ENCODE data around the gene ADAMTS19. TPM values are rescaled to one million over a fixed set of nuclear protein-coding genes. Genes with fewer than 3 reads are reported as not detected.
"Not testable (repeated sequence)": the region's sequence is repeated elsewhere in the genome, so short reads cannot be mapped to it uniquely, and the experiment has no call there.

ADAMTS19 gene
- total RNA-seq, 1 donor from 2014 or later = not detected

GRCh38 chr5:129554134-129554904, 94.2 kb downstream of the ADAMTS19 start:
- no peaks in the 10 kb centered on the region for H3K27me3 Mint-ChIP-seq (ENCODE audit: low read depth)
- no peaks in the 10 kb centered on the region for H3K36me3 Mint-ChIP-seq (ENCODE audit: low read depth)
- H3K4me3 Mint-ChIP-seq (ENCODE audit: low read depth) = no peak overlapping the region
- no peak overlapping the region for H3K27ac Mint-ChIP-seq
- DNase-seq (ENCODE audit: low spot score) = no peak
- no peaks in the 10 kb centered on the region for H3K9me3 Mint-ChIP-seq
- no peaks in the 10 kb centered on the region for H3K4me1 Mint-ChIP-seq (ENCODE audit: low read depth)
- intact Hi-C loops (cut with micrococcal nuclease) = no loop called here

GRCh38 chr5:129563585-129563984, 103.5 kb downstream of the ADAMTS19 start:
- Mint-ChIP-seq H3K9me3 (no peaks in the 10 kb centered on the region), H3K27me3 (ENCODE audit: low read depth) (no peaks in the 10 kb centered on the region), H3K4me3 (ENCODE audit: low read depth) (no peak overlapping the region), H3K27ac (no peak overlapping the region), H3K36me3 (ENCODE audit: low read depth) (no peaks in the 10 kb centered on the region), H3K4me1 (ENCODE audit: low read depth) (no peaks in the 10 kb centered on the region)
- intact Hi-C loops (cut with micrococcal nuclease) = no loop called here
- DNase-seq (ENCODE audit: low spot score) = no peak

- Mint-ChIP-seq H3K27me3 (ENCODE audit: low read depth) (no peaks in the 10 kb centered on the region), H3K4me3 (ENCODE audit: low read depth) (no peak overlapping the region), H3K27ac (no peak overlapping the region), H3K36me3 (ENCODE audit: low read depth) (no peaks in the 10 kb centered on the region), H3K9me3 (no peaks in the 10 kb centered on the region), H3K4me1 (ENCODE audit: low read depth) (no peaks in the 10 kb centered on the region)
- DNase-seq (ENCODE audit: low spot score) = no peak
- intact Hi-C loops (cut with micrococcal nuclease) = no loop called here
Observed at GRCh38 chr5:129569295-129569694, 109.2 kb downstream of the ADAMTS19 start.

GRCh38 chr5:129572060-129572459, 112.0 kb downstream of the ADAMTS19 start:
- Mint-ChIP-seq H3K27ac (no peak overlapping the region), H3K27me3 (ENCODE audit: low read depth) (no peaks in the 10 kb centered on the region), H3K9me3 (no peaks in the 10 kb centered on the region), H3K4me1 (ENCODE audit: low read depth) (no peaks in the 10 kb centered on the region), H3K36me3 (ENCODE audit: low read depth) (no peaks in the 10 kb centered on the region), H3K4me3 (ENCODE audit: low read depth) (no peak overlapping the region)
- no peak for DNase-seq (ENCODE audit: low spot score)
- intact Hi-C loops (cut with micrococcal nuclease) = no loop called here

- peaks cover 14% of the 10 kb centered on the region for H3K9me3 Mint-ChIP-seq
- DNase-seq (ENCODE audit: low spot score); intact Hi-C loops (cut with micrococcal nuclease); H3K36me3 Mint-ChIP-seq (ENCODE audit: low read depth); H3K4me3 Mint-ChIP-seq (ENCODE audit: low read depth); H3K27me3 Mint-ChIP-seq (ENCODE audit: low read depth); H3K4me1 Mint-ChIP-seq (ENCODE audit: low read depth); H3K27ac Mint-ChIP-seq: not testable (repeated sequence)
Observed at GRCh38 chr5:129584496-129584895, 124.4 kb downstream of the ADAMTS19 start.

GRCh38 chr5:129591508-129592160, 131.5 kb downstream of the ADAMTS19 start:
- Mint-ChIP-seq H3K27ac (no peak overlapping the region), H3K36me3 (ENCODE audit: low read depth) (no peaks in the 10 kb centered on the region), H3K4me1 (ENCODE audit: low read depth) (no peaks in the 10 kb centered on the region), H3K4me3 (ENCODE audit: low read depth) (no peak overlapping the region), H3K9me3 (no peaks in the 10 kb centered on the region), H3K27me3 (ENCODE audit: low read depth) (no peaks in the 10 kb centered on the region)
- intact Hi-C loops (cut with micrococcal nuclease) = no loop called here
- DNase-seq (ENCODE audit: low spot score) = no peak

GRCh38 chr5:129593525-129593924, 133.4 kb downstream of the ADAMTS19 start:
- intact Hi-C loops (cut with micrococcal nuclease) = no loop called here
- Mint-ChIP-seq H3K27me3 (ENCODE audit: low read depth) (no peaks in the 10 kb centered on the region), H3K4me1 (ENCODE audit: low read depth) (no peaks in the 10 kb centered on the region), H3K27ac (no peak overlapping the region), H3K9me3 (no peaks in the 10 kb centered on the region), H3K4me3 (ENCODE audit: low read depth) (no peak overlapping the region), H3K36me3 (ENCODE audit: low read depth) (no peaks in the 10 kb centered on the region)
- no peak for DNase-seq (ENCODE audit: low spot score)

GRCh38 chr5:129601576-129601975, 141.5 kb downstream of the ADAMTS19 start:
- no peaks in the 10 kb centered on the region for H3K9me3 Mint-ChIP-seq
- H3K4me1 Mint-ChIP-seq (ENCODE audit: low read depth) = no peaks in the 10 kb centered on the region
- H3K36me3 Mint-ChIP-seq (ENCODE audit: low read depth) = no peaks in the 10 kb centered on the region
- no peaks in the 10 kb centered on the region for H3K27me3 Mint-ChIP-seq (ENCODE audit: low read depth)
- intact Hi-C loops (cut with micrococcal nuclease) = no loop called here
- H3K27ac Mint-ChIP-seq = no peak overlapping the region
- no peak for DNase-seq (ENCODE audit: low spot score)
- no peak overlapping the region for H3K4me3 Mint-ChIP-seq (ENCODE audit: low read depth)

GRCh38 chr5:129608350-129608749, 148.3 kb downstream of the ADAMTS19 start:
- H3K4me1 Mint-ChIP-seq (ENCODE audit: low read depth) = no peaks in the 10 kb centered on the region
- DNase-seq (ENCODE audit: low spot score) = no peak
- H3K36me3 Mint-ChIP-seq (ENCODE audit: low read depth) = no peaks in the 10 kb centered on the region
- no peak overlapping the region for H3K27ac Mint-ChIP-seq
- intact Hi-C loops (cut with micrococcal nuclease) = no loop called here
- no peak overlapping the region for H3K4me3 Mint-ChIP-seq (ENCODE audit: low read depth)
- H3K27me3 Mint-ChIP-seq (ENCODE audit: low read depth) = no peaks in the 10 kb centered on the region
- H3K9me3 Mint-ChIP-seq = peaks cover 6% of the 10 kb centered on the region

GRCh38 chr5:129609710-129610109, 149.6 kb downstream of the ADAMTS19 start:
- Mint-ChIP-seq H3K27me3 (ENCODE audit: low read depth) (no peaks in the 10 kb centered on the region), H3K36me3 (ENCODE audit: low read depth) (no peaks in the 10 kb centered on the region), H3K27ac (no peak overlapping the region), H3K4me1 (ENCODE audit: low read depth) (no peaks in the 10 kb centered on the region), H3K9me3 (peaks cover 6% of the 10 kb centered on the region), H3K4me3 (ENCODE audit: low read depth) (no peak overlapping the region)
- DNase-seq (ENCODE audit: low spot score) = no peak
- intact Hi-C loops (cut with micrococcal nuclease) = no loop called here

- intact Hi-C loops (cut with micrococcal nuclease) = no loop called here
- H3K4me3 Mint-ChIP-seq (ENCODE audit: low read depth) = no peak overlapping the region
- DNase-seq (ENCODE audit: low spot score) = no peak
- H3K27ac Mint-ChIP-seq = no peak overlapping the region
- no peaks in the 10 kb centered on the region for H3K4me1 Mint-ChIP-seq (ENCODE audit: low read depth)
- H3K9me3 Mint-ChIP-seq = peaks cover 2% of the 10 kb centered on the region
- H3K36me3 Mint-ChIP-seq (ENCODE audit: low read depth) = no peaks in the 10 kb centered on the region
- H3K27me3 Mint-ChIP-seq (ENCODE audit: low read depth) = no peaks in the 10 kb centered on the region
Observed at GRCh38 chr5:129616517-129616916, 156.4 kb downstream of the ADAMTS19 start.

GRCh38 chr5:129617206-129617605, 157.1 kb downstream of the ADAMTS19 start:
- intact Hi-C loops (cut with micrococcal nuclease) = no loop called here
- no peaks in the 10 kb centered on the region for H3K36me3 Mint-ChIP-seq (ENCODE audit: low read depth)
- DNase-seq (ENCODE audit: low spot score) = no peak
- H3K4me1 Mint-ChIP-seq (ENCODE audit: low read depth) = no peaks in the 10 kb centered on the region
- H3K27me3 Mint-ChIP-seq (ENCODE audit: low read depth) = no peaks in the 10 kb centered on the region
- no peak overlapping the region for H3K27ac Mint-ChIP-seq
- H3K9me3 Mint-ChIP-seq = no peaks in the 10 kb centered on the region
- H3K4me3 Mint-ChIP-seq (ENCODE audit: low read depth) = no peak overlapping the region

GRCh38 chr5:129619782-129620181, 159.7 kb downstream of the ADAMTS19 start:
- no peaks in the 10 kb centered on the region for H3K4me1 Mint-ChIP-seq (ENCODE audit: low read depth)
- intact Hi-C loops (cut with micrococcal nuclease) = no loop called here
- no peaks in the 10 kb centered on the region for H3K27me3 Mint-ChIP-seq (ENCODE audit: low read depth)
- DNase-seq (ENCODE audit: low spot score) = no peak
- H3K36me3 Mint-ChIP-seq (ENCODE audit: low read depth) = no peaks in the 10 kb centered on the region
- H3K4me3 Mint-ChIP-seq (ENCODE audit: low read depth) = no peak overlapping the region
- no peak overlapping the region for H3K27ac Mint-ChIP-seq
- no peaks in the 10 kb centered on the region for H3K9me3 Mint-ChIP-seq

All from activated T-helper 2 cell treated with anti-CD3 and anti-CD28 coated beads, Interferon-gamma antibody, Interleukin-2, Interleukin-4, amounts not matched to agents 10 μg/mL and 5 μg/mL and 100 μg/mL, durations not matched to agents 14 hours and 24 hours and 36 hours (primary cell).